GM21381 (cell line): ENCODE data around the gene HNRNPCL1.
"Not testable (repeated sequence)": the region's sequence is repeated elsewhere in the genome, so short reads cannot be mapped to it uniquely, and the experiment has no call there.

Experiments
- ATAC-seq: cut with Tn5 transposase; IDR thresholded peaks from one replicate; pipeline ENCODE4 v1.9.1; 2021; ENCODE audit warnings: mild to moderate bottlenecking, moderate library complexity; ENCODE audit not compliant: unreplicated experiment

HNRNPCL1 gene

GRCh38 chr1:12848620-12849019 lies at the start of gene HNRNPCL1:
Gene HNRNPCL1, minus strand, starts transcription at chr1:12848720. Its CDS starts 431 bp downstream, at chr1:12848289.
- not testable (repeated sequence) for ATAC-seq

- ATAC-seq, result not testable (repeated sequence)
These were observed 49.6 kb upstream of the HNRNPCL1 start, which contains the start of gene PRAMEF10 for GRCh38 chr1:12898170-12898569. Gene PRAMEF10, minus strand, starts transcription at chr1:12898270. Its CDS starts 2,423 bp downstream, at chr1:12895847.

DNA sequence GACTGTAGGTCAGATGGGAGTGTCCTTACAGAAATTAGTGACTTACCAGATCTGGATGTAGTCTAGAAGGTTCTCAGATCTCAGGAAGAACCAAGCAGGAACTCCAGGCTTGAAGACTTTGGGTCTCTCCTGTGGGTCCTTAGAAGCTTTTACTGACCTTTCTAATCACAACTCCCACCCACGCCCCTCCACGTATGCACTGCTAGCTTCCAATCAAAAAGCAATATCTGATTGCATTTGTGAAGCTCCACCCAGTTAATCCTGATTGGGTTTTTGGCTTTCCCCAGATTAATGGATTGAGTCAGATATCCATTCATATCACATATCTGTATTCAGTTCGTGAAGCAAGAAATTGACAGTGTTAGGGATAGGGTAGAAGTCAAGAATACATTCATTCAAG lies 37.6 kb upstream of the HNRNPCL1 start, which contains the start of gene PRAMEF4:
Gene PRAMEF4, minus strand, starts transcription at position 101 of the 400 bp plus-strand sequence. CDS start 2,807 bp downstream, outside the sequence.
- ATAC-seq, result not testable (repeated sequence)

GRCh38 chr1:12878453-12878852 lies 29.9 kb upstream of the HNRNPCL1 start:
- ATAC-seq, result not testable (repeated sequence)

DNA sequence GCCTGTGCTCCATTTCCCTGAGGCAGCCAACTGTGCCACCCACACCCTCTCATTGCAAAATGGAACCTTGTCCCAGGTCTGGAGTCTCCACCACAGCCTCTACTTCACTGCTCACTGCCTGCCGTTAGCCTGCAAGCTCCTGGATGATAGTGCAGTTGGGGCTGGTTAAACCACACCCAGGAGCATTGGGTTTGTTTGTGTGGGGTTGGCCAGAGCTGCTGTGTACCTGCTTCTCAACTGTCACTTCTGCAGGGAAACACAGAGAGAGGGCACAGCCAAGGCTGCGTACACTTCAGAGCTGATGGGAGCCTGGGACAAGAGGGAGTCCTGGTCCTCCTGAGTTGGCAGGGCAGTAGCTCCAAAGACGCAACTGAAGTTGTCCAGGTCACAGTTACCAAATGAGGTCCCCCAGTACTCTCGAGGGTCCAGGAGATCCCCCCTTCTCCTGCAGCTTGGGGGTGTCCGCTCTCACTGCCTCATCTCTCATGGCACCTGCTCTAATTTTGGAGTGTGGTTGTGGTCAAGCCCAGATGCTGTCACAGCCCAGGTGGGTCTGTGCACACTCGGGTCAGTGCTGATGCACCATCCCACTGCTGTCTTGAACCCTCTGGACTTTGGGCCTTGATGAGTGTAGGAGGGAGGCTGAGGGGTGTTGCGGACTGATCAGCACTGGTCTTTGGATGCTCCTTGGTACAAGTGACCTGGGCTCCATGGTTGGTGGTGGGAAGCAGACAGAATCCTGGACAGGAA lies 14.8 kb upstream of the HNRNPCL1 start:
- not testable (repeated sequence) for ATAC-seq

- ATAC-seq, result not testable (repeated sequence)
These were observed 8.3 kb upstream of the HNRNPCL1 start, which contains the start of gene PRAMEF2 for GRCh38 chr1:12856786-12857185. Gene PRAMEF2, plus strand, starts transcription at chr1:12857086. Its CDS starts 1,924 bp downstream, at chr1:12859010.

DNA sequence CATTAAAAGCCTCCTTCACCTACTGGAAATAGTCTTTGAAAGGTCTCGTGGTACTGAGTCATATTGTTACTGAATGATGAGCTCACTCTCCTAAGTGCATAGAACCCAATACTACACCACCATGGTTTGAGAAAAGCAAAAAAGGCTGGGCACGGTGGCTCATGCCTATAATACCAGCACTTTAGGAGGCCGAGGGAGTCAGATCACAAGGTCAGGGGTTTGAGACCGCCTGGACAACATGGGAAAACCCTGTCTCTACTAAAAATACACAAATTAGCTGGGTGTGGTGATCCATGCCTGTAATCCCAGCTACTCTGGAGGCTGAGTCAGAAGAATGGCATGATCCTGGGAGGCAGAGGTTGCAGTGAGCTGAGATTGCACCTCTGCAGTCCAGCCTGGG lies 3.3 kb upstream of the HNRNPCL1 start:
- ATAC-seq, result no peak

GRCh38 chr1:12833251-12833650 lies 15.3 kb downstream of the HNRNPCL1 start:
- not testable (repeated sequence) for ATAC-seq

DNA sequence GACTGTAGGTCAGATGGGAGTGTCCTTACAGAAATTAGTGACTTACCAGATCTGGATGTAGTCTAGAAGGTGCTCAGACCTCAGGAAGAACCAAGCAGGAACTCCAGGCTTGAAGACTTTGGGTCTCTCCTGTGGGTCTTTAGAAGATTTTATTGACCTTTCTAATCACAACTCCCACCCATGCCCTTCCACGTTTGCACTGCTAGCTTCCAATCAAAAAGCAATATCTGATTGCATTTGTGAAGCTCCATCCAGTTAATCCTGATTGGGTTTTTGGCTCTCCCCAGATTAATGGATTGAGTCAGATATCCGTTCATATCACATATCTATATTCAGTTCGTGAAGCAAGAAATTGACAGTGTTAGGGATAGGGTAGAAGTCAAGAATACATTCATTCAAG lies 17.2 kb downstream of the HNRNPCL1 start, which contains the start of gene PRAMEF11:
Gene PRAMEF11, minus strand, starts transcription at position 101 of the 400 bp plus-strand sequence. CDS start 2,621 bp downstream, outside the sequence.
- not testable (repeated sequence) for ATAC-seq

- not testable (repeated sequence) for ATAC-seq
These were observed 29.5 kb downstream of the HNRNPCL1 start for GRCh38 chr1:12819061-12819460.

DNA sequence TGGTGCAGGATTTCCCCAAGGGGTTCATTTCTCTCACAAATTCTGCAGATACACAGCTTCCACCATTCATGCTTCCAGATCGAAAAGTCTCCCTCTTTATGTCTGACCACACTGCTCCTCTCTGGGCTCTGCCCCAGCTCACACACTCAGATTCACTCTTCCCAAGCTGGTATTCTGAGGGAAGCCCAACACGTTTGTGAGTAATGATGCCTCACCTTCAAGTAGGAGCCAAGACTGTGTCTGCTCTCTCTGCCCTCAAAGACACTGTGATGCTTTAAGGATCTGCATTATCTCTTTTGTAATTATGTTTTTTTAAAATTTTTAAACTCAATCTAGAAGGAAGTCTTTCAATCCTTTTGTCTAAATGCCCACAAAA lies 37.1 kb downstream of the HNRNPCL1 start:
- ATAC-seq, result no peak

DNA sequence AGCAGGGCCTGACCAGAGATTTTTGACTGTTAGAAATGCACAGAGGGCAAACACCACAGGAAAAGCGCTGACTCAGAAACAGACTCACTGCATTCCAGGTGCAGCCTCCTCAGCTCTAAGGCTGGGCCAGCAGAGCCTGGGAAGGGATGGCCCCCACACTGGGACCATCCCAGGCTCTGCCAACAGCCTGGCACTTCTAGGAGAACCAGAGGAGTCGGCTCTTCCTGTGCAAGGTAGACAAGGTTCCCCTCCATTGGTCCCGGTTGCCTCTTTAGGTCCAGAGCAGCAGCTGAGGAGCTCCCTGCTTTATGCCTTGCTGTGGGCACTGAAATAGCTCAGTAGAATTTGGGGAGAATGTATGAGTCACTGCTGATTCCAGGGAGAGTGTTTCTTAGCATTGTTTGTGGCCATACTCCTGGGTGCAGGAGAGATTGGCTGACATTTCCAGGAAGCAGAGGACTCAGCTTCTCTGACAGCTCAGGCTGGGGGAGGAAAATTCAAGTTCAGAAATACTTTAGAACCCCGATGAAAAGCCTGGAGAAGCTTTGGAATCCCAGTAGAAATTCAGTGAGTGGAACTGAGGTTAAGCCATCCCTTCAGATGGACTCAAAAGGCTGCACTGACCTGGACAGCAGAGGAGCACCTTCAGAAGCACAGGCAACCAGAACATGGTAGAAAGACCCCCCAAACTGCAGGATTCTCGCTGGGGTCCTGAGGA lies 37.7 kb downstream of the HNRNPCL1 start:
- no peak for ATAC-seq

- no peak for ATAC-seq
These were observed 38.6 kb downstream of the HNRNPCL1 start for GRCh38 chr1:12809933-12810332.

- ATAC-seq, result no peak
These were observed 48.8 kb downstream of the HNRNPCL1 start for GRCh38 chr1:12799730-12800129.

DNA sequence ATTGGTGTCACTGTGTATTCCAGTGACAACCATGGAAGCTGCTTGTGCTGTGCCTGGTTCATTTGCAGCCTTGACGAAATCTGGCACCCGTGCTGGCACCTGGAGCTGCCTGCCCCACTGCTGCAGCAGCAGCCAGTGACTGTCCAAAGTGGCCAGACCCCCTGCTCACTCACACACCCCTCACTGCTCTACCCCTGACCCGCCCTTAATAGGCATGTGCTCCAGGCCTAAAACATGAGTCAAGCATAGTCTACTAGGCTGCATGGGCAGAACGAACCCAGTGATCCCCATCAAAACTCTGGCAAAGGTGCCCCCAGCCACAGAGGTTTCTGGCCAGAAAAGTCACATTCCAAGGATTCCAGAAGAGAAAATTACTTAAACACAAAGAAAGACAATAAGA lies 49.6 kb downstream of the HNRNPCL1 start:
- no peak for ATAC-seq
